LoVo (cell line): ENCODE results near the gene PKP4.
A peak's percentile ranks its signal among the peaks of the same experiment; 100 is the strongest.

Experiments
- DNase-seq: peaks from one replicate; pipeline ENCODE4 v3.0.0-alpha.2; 2016; ENCODE audit warnings: low spot score

PKP4 gene

GRCh38 chr2:158600155-158600802 lies 143.5 kb downstream of the PKP4 start:
- peak; percentile 35 for DNase-seq

- no peak for DNase-seq
These were observed 145.3 kb downstream of the PKP4 start for GRCh38 chr2:158602027-158602426.

GRCh38 chr2:158603205-158603604 lies 146.5 kb downstream of the PKP4 start:
- DNase-seq, result no peak

GRCh38 chr2:158603986-158604385 lies 147.2 kb downstream of the PKP4 start:
- no peak for DNase-seq

- no peak for DNase-seq
These were observed 153.3 kb downstream of the PKP4 start for GRCh38 chr2:158610059-158610458.

- DNase-seq, result no peak
These were observed 159.8 kb downstream of the PKP4 start for GRCh38 chr2:158616480-158617000.

GRCh38 chr2:158618891-158619490 lies 162.2 kb downstream of the PKP4 start:
- DNase-seq, result no peak

GRCh38 chr2:158619496-158619895 lies 162.7 kb downstream of the PKP4 start:
- DNase-seq, result no peak

GRCh38 chr2:158620656-158621055 lies 163.9 kb downstream of the PKP4 start:
- DNase-seq, result no peak

- DNase-seq, result no peak
These were observed 167.4 kb downstream of the PKP4 start for GRCh38 chr2:158624071-158624667.

GRCh38 chr2:158624961-158625360 lies 168.2 kb downstream of the PKP4 start:
- DNase-seq, result no peak

GRCh38 chr2:158629116-158629515 lies 172.4 kb downstream of the PKP4 start:
- DNase-seq, result no peak

GRCh38 chr2:158633261-158633660 lies 176.5 kb downstream of the PKP4 start:
- no peak for DNase-seq

- no peak for DNase-seq
These were observed 177.9 kb downstream of the PKP4 start for GRCh38 chr2:158634627-158635026.

GRCh38 chr2:158635961-158636601 lies 179.3 kb downstream of the PKP4 start:
- DNase-seq, result no peak

- DNase-seq, result no peak
These were observed 180.6 kb downstream of the PKP4 start for GRCh38 chr2:158637357-158637756.

- no peak for DNase-seq
These were observed 187.4 kb downstream of the PKP4 start for GRCh38 chr2:158644139-158644538.

GRCh38 chr2:158645299-158645698 lies 188.5 kb downstream of the PKP4 start:
- DNase-seq, result no peak

GRCh38 chr2:158647436-158648231 lies 190.9 kb downstream of the PKP4 start:
- DNase-seq, result no peak

- DNase-seq, result no peak
These were observed 193.1 kb downstream of the PKP4 start for GRCh38 chr2:158649846-158650245.

- no peak for DNase-seq
These were observed 194.1 kb downstream of the PKP4 start for GRCh38 chr2:158650646-158651357.
